CD14-positive monocyte (primary cell): Measurements from ENCODE around the gene LPCAT4. TPM values are rescaled to one million over a fixed set of nuclear protein-coding genes. Genes with fewer than 3 reads are reported as not detected.

Experiments
- DNase-seq, 3 donors: peaks; one replicate each; pipeline ENCODE4 v3.0.0-alpha.2; 2011 to 2022
- H2AFZ ChIP-seq: 2 replicates; pipeline ENCODE4 v1.6.0; 2012; ENCODE audit warnings: mild to moderate bottlenecking, low read depth, low read length, inconsistent platforms; ENCODE audit not compliant: insufficient read depth, poor library complexity, severe bottlenecking
- H3K27ac ChIP-seq, 2 donors: 1 replicate in 1 of 2; 2 replicates in 1 of 2; pipeline ENCODE4 v1.5.1; 2012 to 2013; ENCODE audit warnings: low read length in 2 of 2, control low read depth in 1 of 2, inconsistent platforms in 1 of 2, low read depth in 1 of 2, mild to moderate bottlenecking in 1 of 2
- H3K27me3 ChIP-seq, 2 donors: one replicate each; pipeline versions ENCODE4 v1.6.0 to v1.6.1; 2011 to 2013; ENCODE audit warnings: low read length in 2 of 2; ENCODE audit not compliant: control insufficient read depth in 2 of 2, insufficient read depth in 2 of 2
- H3K36me3 ChIP-seq, 2 donors: replicated peaks in 1 of 2; 1 replicate in 1 of 2; 2 replicates in 1 of 2; pipeline versions ENCODE4 v1.5.1 to v1.6.1; 2012 to 2013; ENCODE audit warnings: low read length in 2 of 2, control low read depth in 1 of 2, inconsistent platforms in 1 of 2, mild to moderate bottlenecking in 1 of 2; ENCODE audit not compliant: insufficient read depth in 2 of 2, control insufficient read depth in 1 of 2
- H3K4me1 ChIP-seq, 2 donors: 1 replicate in 1 of 2; 2 replicates in 1 of 2; pipeline versions ENCODE4 v1.5.1 to v1.6.1; 2012 to 2013; ENCODE audit warnings: low read length in 2 of 2, control low read depth in 1 of 2, inconsistent platforms in 1 of 2, mild to moderate bottlenecking in 1 of 2, moderate library complexity in 1 of 2; ENCODE audit not compliant: insufficient read depth in 2 of 2, control insufficient read depth in 1 of 2
- H3K4me2 ChIP-seq: replicated peaks from 2 replicates; pipeline ENCODE3; 2012; ENCODE audit warnings: low read length, moderate library complexity, mild to moderate bottlenecking; ENCODE audit not compliant: poor library complexity, severe bottlenecking; ENCODE audit errors: extremely low read depth
- H3K4me3 ChIP-seq, 3 experiments: fragments of 200-600 bp in 1 of 3; sonication (generic) in 1 of 3; replicated peaks in 1 of 3; 1 replicate in 2 of 3; 2 replicates in 1 of 3; pipeline ENCODE4 v1.5.1; 2011 to 2013; ENCODE audit warnings: low read length in 3 of 3, mild to moderate bottlenecking in 3 of 3, control low read depth in 2 of 3, low read depth in 2 of 3, inconsistent platforms in 1 of 3, moderate library complexity in 1 of 3
- H3K79me2 ChIP-seq: 2 replicates; pipeline ENCODE4 v1.6.0; 2012; ENCODE audit warnings: mild to moderate bottlenecking, control low read depth, inconsistent platforms, low read length, moderate library complexity; ENCODE audit not compliant: insufficient read depth
- H3K9ac ChIP-seq: 2 replicates; pipeline ENCODE4 v1.6.0; 2017; ENCODE audit warnings: low read length, mild to moderate bottlenecking; ENCODE audit not compliant: insufficient read depth, poor library complexity, severe bottlenecking
- H3K9me3 ChIP-seq, 2 donors: replicated peaks in 1 of 2; 1 replicate in 1 of 2; 2 replicates in 1 of 2; pipeline versions ENCODE4 v1.5.1 to v1.6.1; 2012 to 2013; ENCODE audit warnings: low read length in 2 of 2, control low read depth in 1 of 2; ENCODE audit not compliant: control insufficient read depth in 1 of 2, insufficient read depth in 1 of 2
- H4K20me1 ChIP-seq: 2 replicates; pipeline ENCODE4 v1.6.0; 2012; ENCODE audit warnings: mild to moderate bottlenecking, low read length, control low read depth, moderate library complexity; ENCODE audit not compliant: insufficient read depth
- H3K27ac Mint-ChIP-seq, 7 donors: one replicate each; pipeline ENCODE4 v1.8.0; 2020; ENCODE audit warnings: mild to moderate bottlenecking in 7 of 7, mixed read lengths in 7 of 7, moderate library complexity in 6 of 7, inconsistent platforms in 2 of 7
- H3K27me3 Mint-ChIP-seq, 3 donors: one replicate each; pipeline ENCODE4 v1.8.0; 2021 to 2022; ENCODE audit warnings: low read depth in 3 of 3, mild to moderate bottlenecking in 3 of 3, mixed read lengths in 3 of 3, moderate library complexity in 3 of 3, inconsistent platforms in 1 of 3
- H3K36me3 Mint-ChIP-seq, 2 donors: one replicate each; pipeline ENCODE4 v1.8.0; 2020; ENCODE audit warnings: mixed read lengths in 2 of 2, inconsistent platforms in 1 of 2, mild to moderate bottlenecking in 1 of 2
- H3K4me1 Mint-ChIP-seq: one replicate; pipeline ENCODE4 v1.8.0; 2020; ENCODE audit warnings: mild to moderate bottlenecking, mixed read lengths
- H3K4me3 Mint-ChIP-seq, 2 donors: one replicate each; pipeline ENCODE4 v1.8.0; 2020; ENCODE audit warnings: mild to moderate bottlenecking in 2 of 2, mixed read lengths in 2 of 2, moderate library complexity in 1 of 2
- H3K9me3 Mint-ChIP-seq, 7 donors: one replicate each; pipeline ENCODE4 v1.8.0; 2020 to 2022; ENCODE audit warnings: mixed read lengths in 7 of 7, mild to moderate bottlenecking in 6 of 7, moderate library complexity in 6 of 7, inconsistent platforms in 2 of 7
- WGBS: methylation state at CpG from one replicate; pipeline ENCODE4 v1.1.5; 2013; ENCODE audit warnings: missing lambda C conversion rate; ENCODE audit not compliant: insufficient coverage; 5-methylcytosine and 5-hydroxymethylcytosine counted together
- intact Hi-C, 2 donors: fragments of 100-400 bp; cut with micrococcal nuclease; formaldehyde crosslinking; loops; one replicate each; pipeline versions ENCODE4 v1.15.0 to v1.15.1; 2023
- polyA plus RNA-seq, 3 donors: library from polyadenylated mRNA; depleted of rRNA in 1 of 3; unstranded in 2 of 3; stranded (reverse) in 1 of 3; fragments of 300-500 nt in 2 of 3; fragments of >200 nt in 1 of 3; fragmentation: Illumina TruSeq in 2 of 3; gene quantifications; 1 replicate in 2 of 3; 2 replicates in 1 of 3; pipeline ENCODE4 v1.2.3, GENCODE V29; 2012 to 2021
- TF ChIP-seq, protein P1 (sequence below): fragments of 200-600 bp; IDR thresholded peaks from one replicate; pipeline ENCODE4 v1.8.0; 2022; ENCODE audit warnings: antibody characterized with exemption, mild to moderate bottlenecking

Gene LPCAT4
- polyA plus RNA-seq, 3 donors: 3.3 to 39.5 (median 4.2) TPM

DNA sequence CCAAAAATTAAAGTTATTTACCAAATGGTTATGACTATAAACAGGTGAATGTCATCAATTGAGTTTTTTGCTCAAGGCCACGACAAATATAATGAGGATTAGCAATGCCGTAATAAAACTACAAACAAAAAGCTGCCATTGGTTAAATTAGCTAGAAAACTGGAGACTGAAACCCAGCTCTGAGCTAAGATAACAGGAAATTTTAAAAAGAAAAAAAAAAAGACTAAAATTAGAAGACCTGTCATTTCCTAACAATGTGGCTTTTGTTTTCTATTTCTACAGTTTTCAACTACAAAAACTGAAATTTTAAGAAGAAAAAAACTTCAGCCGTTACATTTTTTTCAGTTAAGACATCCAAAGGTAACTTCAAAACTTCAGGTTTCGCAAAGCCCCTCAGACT lies 39.1 kb downstream of the LPCAT4 start:
- Mint-ChIP-seq H3K27me3 (peaks cover 0 to 2% (median 0%) of the 10 kb centered on the region in 3 donors), H3K9me3 (peaks cover 0 to 3% (median 0%) of the 10 kb centered on the region in 7 donors), H3K36me3 (peaks cover 25 to 43% of the 10 kb centered on the region in 2 donors), H3K27ac (no peak overlapping the region), H3K4me1 (peaks cover 34% of the 10 kb centered on the region), H3K4me3 (no peak overlapping the region)
- H3K4me1 ChIP-seq: peaks cover 12 to 16% of the 10 kb centered on the region in 2 donors
- H3K4me3 ChIP-seq: no peak overlapping the region
- no peak for DNase-seq
- H4K20me1 ChIP-seq: peaks cover 75% of the 10 kb centered on the region
- no peak overlapping the region for H3K27ac ChIP-seq
- no peak overlapping the region for H3K9ac ChIP-seq
- H3K4me2 ChIP-seq: no peak overlapping the region
- no peaks in the 10 kb centered on the region for H3K9me3 ChIP-seq
- H2AFZ ChIP-seq: no peak overlapping the region
- H3K27me3 ChIP-seq: no peaks in the 10 kb centered on the region
- TF ChIP-seq, protein P1, sequence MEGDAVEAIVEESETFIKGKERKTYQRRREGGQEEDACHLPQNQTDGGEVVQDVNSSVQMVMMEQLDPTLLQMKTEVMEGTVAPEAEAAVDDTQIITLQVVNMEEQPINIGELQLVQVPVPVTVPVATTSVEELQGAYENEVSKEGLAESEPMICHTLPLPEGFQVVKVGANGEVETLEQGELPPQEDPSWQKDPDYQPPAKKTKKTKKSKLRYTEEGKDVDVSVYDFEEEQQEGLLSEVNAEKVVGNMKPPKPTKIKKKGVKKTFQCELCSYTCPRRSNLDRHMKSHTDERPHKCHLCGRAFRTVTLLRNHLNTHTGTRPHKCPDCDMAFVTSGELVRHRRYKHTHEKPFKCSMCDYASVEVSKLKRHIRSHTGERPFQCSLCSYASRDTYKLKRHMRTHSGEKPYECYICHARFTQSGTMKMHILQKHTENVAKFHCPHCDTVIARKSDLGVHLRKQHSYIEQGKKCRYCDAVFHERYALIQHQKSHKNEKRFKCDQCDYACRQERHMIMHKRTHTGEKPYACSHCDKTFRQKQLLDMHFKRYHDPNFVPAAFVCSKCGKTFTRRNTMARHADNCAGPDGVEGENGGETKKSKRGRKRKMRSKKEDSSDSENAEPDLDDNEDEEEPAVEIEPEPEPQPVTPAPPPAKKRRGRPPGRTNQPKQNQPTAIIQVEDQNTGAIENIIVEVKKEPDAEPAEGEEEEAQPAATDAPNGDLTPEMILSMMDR: no peak
- peaks cover 10 to 21% of the 10 kb centered on the region in 2 donors for H3K36me3 ChIP-seq
- no CpG with 5 or more reads among the region's 4 CpGs for WGBS
- intact Hi-C loops: no loop called here
- peaks cover 99% of the 10 kb centered on the region for H3K79me2 ChIP-seq

DNA sequence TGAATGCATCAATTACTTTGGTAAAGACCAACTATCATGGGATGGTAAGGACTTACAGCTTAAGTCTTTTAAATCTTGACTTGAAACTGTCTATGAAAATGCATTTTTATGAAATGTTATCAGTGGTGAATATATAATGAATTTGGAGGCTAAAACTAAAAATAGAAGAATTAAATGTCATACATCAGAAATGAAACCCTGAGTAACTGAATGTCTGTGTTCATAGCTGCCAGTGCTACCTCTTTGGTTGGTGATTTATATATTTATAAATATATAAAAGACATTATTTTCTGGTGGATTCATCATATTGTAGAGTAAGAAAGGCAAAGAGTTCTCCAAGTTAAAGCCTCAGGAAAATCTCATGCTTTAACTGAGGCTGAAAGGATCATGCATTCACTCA lies 41.6 kb downstream of the LPCAT4 start:
- H3K4me2 ChIP-seq: no peak overlapping the region
- TF ChIP-seq, protein P1: no peak
- H3K4me3 Mint-ChIP-seq: no peak overlapping the region
- no peak overlapping the region for H3K27ac ChIP-seq
- no peaks in the 10 kb centered on the region for H3K27me3 ChIP-seq
- H3K4me1 Mint-ChIP-seq: peaks cover 31% of the 10 kb centered on the region
- H3K79me2 ChIP-seq: peaks cover 96% of the 10 kb centered on the region
- H3K9me3 Mint-ChIP-seq: no peaks in the 10 kb centered on the region
- no peaks in the 10 kb centered on the region for H3K9me3 ChIP-seq
- no peak for DNase-seq
- peaks cover 14 to 31% of the 10 kb centered on the region in 2 donors for H3K36me3 Mint-ChIP-seq
- peaks cover 6% of the 10 kb centered on the region in 2 donors for H3K4me1 ChIP-seq
- intact Hi-C loops: no loop called here
- H4K20me1 ChIP-seq: peaks cover 96% of the 10 kb centered on the region
- no peak overlapping the region for H3K4me3 ChIP-seq
- peak overlapping the region in 1 of 7 donors; percentile 42 for H3K27ac Mint-ChIP-seq
- H3K36me3 ChIP-seq: peaks cover 0 to 9% of the 10 kb centered on the region in 2 donors
- H3K27me3 Mint-ChIP-seq: peaks cover 0 to under 1% (median 0%) of the 10 kb centered on the region in 3 donors
- no peak overlapping the region for H3K9ac ChIP-seq
- H2AFZ ChIP-seq: no peak overlapping the region
